ENCODE measurements around the gene KCNH4. TPM values are rescaled to one million over a fixed set of nuclear protein-coding genes. Genes with fewer than 3 reads are reported as not detected.

The KCNH4 gene
- polyA plus RNA-seq, 3 donors = 0.05 TPM; not detected in 2

DNA sequence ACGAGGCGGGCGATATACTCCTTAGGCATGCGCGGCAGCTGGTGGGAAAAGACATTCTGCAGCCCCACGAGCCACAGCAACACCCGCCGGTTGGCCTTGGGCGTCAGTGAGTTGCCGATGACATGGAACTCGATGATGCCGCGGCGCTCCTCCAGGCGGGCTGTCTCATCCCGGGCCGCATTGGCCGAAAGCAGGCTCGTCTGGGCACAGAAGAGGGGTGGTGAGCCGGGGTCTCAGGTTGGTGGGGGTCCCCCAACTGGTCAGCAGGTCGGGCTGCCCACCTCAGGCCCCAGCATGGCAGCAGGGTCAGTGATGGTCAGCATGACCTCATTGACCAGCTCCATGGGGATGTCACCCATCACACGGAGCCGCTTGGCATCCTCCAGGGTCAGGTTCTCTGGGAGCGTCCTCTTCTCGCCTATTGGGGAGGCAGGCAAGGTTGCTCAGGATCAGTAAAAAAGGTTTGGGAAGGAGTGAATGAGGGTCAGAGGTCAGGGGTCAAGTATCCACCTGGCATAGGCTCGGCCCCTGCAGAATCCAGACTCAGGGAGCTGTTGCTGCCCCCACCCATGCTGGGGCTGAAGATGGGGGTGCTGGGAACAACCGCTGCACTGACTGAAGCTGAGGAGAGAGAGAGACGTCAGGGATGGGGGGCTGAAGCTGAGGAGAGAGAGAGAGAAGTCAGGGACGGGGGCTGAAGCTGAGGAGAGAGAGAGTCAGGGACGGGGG lies 63.4 kb downstream of the KCNH4 start:
- H4K20me1 ChIP-seq (ENCODE audit: insufficient read depth, low read length) = no peaks in the 10 kb centered on the region
- DNase-seq = no peak
- Mint-ChIP-seq H3K4me3 (no peak overlapping the region), H3K4me1 (peaks cover 30% of the 10 kb centered on the region), H3K9me3 (no peaks in the 10 kb centered on the region), H3K27ac (peak overlapping the region in 1 of 7 donors; percentile 46), H3K36me3 (peaks cover 19 to 27% of the 10 kb centered on the region in 2 donors), H3K27me3 (ENCODE audit: low read depth in 3 of 3) (no peaks in the 10 kb centered on the region)
- no peak overlapping the region for H3K4me2 ChIP-seq (replicated peaks; ENCODE audit: extremely low read depth, low read length, poor library complexity, severe bottlenecking)
- H3K79me2 ChIP-seq (ENCODE audit: insufficient read depth, low read length) = no peaks in the 10 kb centered on the region
- intact Hi-C loops (cut with micrococcal nuclease) = loop anchor here (2.0 to 5.0 kb wide), 3 partner anchors 90 to 155 kb away; no protein-coding TSS in a partner anchor
- H3K9ac ChIP-seq (ENCODE audit: insufficient read depth, low read length, poor library complexity, severe bottlenecking) = no peak overlapping the region
- H3K9me3 ChIP-seq (replicated peaks in 1 of 2; ENCODE audit: control insufficient read depth in 1 of 2, insufficient read depth in 1 of 2, low read length in 2 of 2) = no peaks in the 10 kb centered on the region
- H2AFZ ChIP-seq (ENCODE audit: insufficient read depth, low read depth, low read length, poor library complexity, severe bottlenecking) = no peak overlapping the region
- no peaks in the 10 kb centered on the region for H3K27me3 ChIP-seq (ENCODE audit: control insufficient read depth in 2 of 2, insufficient read depth in 2 of 2, low read length in 2 of 2)
- TF ChIP-seq, protein P1, sequence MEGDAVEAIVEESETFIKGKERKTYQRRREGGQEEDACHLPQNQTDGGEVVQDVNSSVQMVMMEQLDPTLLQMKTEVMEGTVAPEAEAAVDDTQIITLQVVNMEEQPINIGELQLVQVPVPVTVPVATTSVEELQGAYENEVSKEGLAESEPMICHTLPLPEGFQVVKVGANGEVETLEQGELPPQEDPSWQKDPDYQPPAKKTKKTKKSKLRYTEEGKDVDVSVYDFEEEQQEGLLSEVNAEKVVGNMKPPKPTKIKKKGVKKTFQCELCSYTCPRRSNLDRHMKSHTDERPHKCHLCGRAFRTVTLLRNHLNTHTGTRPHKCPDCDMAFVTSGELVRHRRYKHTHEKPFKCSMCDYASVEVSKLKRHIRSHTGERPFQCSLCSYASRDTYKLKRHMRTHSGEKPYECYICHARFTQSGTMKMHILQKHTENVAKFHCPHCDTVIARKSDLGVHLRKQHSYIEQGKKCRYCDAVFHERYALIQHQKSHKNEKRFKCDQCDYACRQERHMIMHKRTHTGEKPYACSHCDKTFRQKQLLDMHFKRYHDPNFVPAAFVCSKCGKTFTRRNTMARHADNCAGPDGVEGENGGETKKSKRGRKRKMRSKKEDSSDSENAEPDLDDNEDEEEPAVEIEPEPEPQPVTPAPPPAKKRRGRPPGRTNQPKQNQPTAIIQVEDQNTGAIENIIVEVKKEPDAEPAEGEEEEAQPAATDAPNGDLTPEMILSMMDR (IDR thresholded peaks at IDR 0.05) = no peak
- H3K4me3 ChIP-seq (replicated peaks in 1 of 3; ENCODE audit: low read depth in 2 of 3, low read length in 3 of 3) = no peak overlapping the region
- peaks cover 17 to 25% of the 10 kb centered on the region in 2 donors for H3K4me1 ChIP-seq (ENCODE audit: control insufficient read depth in 1 of 2, insufficient read depth in 2 of 2, low read length in 2 of 2)
- H3K27ac ChIP-seq (ENCODE audit: low read depth in 1 of 2, low read length in 2 of 2) = no peak overlapping the region
- 91% methylated on average over 29 of the region's 30 CpGs for whole genome bisulfite sequencing (ENCODE audit: insufficient coverage)
- H3K36me3 ChIP-seq (replicated peaks in 1 of 2; ENCODE audit: control insufficient read depth in 1 of 2, insufficient read depth in 2 of 2, low read length in 2 of 2) = peaks cover 0 to 2% of the 10 kb centered on the region in 2 donors

DNA sequence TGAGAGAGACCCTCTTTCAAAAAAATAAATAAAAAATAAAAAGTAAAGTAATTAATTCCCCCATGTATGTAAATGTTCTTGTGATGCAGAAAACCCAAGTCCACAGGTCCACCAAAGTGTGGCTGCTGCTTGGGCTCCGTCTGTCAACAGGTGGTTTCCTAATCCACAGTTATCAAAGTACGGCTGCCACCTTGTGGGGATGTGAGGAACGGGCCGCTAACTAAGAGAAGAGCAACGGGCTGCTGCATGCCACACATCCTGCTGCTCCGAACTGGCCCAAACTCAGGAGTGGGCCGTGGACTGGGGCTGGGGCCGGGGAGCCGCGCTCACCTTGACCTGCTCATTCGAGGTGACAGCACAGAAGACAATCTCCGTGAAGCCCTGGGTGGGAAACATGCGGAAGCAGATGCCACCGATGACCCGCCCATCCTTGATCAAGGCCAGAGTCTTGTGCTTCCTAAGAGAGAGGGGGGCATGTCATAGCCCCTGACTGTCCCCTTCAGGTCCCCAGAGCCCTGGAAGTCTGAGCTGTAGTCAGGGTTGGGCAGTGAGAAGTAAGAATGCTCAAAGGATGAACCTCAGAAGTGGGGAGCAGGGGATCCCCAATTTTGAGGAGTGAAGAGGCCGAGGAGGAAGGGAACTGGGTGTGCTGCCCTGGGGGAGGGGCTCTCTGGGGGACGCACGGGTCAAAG lies 64.1 kb downstream of the KCNH4 start:
- Histone ChIP-seq H3K4me2 (replicated peaks; ENCODE audit: extremely low read depth, low read length, poor library complexity, severe bottlenecking) (no peak overlapping the region), H3K4me1 (ENCODE audit: control insufficient read depth in 1 of 2, insufficient read depth in 2 of 2, low read length in 2 of 2) (peaks cover 21 to 28% of the 10 kb centered on the region in 2 donors)
- peak; percentile 69 to 81 (median 79) for DNase-seq

More for the DNA sequence above, 64.1 kb downstream of the KCNH4 start:
- Mint-ChIP-seq H3K4me3 (no peak overlapping the region), H3K36me3 (peaks cover 19 to 24% of the 10 kb centered on the region in 2 donors), H3K27me3 (ENCODE audit: low read depth in 3 of 3) (no peaks in the 10 kb centered on the region), H3K27ac (no peak overlapping the region), H3K4me1 (peaks cover 34% of the 10 kb centered on the region), H3K9me3 (no peaks in the 10 kb centered on the region)
- no peak overlapping the region for H3K4me3 ChIP-seq (replicated peaks in 1 of 3; ENCODE audit: low read depth in 2 of 3, low read length in 3 of 3)
- 52% methylated on average over 17 of the region's 18 CpGs for WGBS (ENCODE audit: insufficient coverage)
- intact Hi-C loops (cut with micrococcal nuclease) = loop anchor here (1.0 to 5.0 kb wide), 4 partner anchors 90 to 154 kb away; no protein-coding TSS in a partner anchor
- H3K9ac ChIP-seq (ENCODE audit: insufficient read depth, low read length, poor library complexity, severe bottlenecking) = no peak overlapping the region
- H3K79me2 ChIP-seq (ENCODE audit: insufficient read depth, low read length) = no peaks in the 10 kb centered on the region
- H4K20me1 ChIP-seq (ENCODE audit: insufficient read depth, low read length) = no peaks in the 10 kb centered on the region
- no peaks in the 10 kb centered on the region for H3K27me3 ChIP-seq (ENCODE audit: control insufficient read depth in 2 of 2, insufficient read depth in 2 of 2, low read length in 2 of 2)
- no peak overlapping the region for H3K27ac ChIP-seq (ENCODE audit: low read depth in 1 of 2, low read length in 2 of 2)
- no peak overlapping the region for H2AFZ ChIP-seq (ENCODE audit: insufficient read depth, low read depth, low read length, poor library complexity, severe bottlenecking)
- H3K36me3 ChIP-seq (replicated peaks in 1 of 2; ENCODE audit: control insufficient read depth in 1 of 2, insufficient read depth in 2 of 2, low read length in 2 of 2) = no peaks in the 10 kb centered on the region
- no peaks in the 10 kb centered on the region for H3K9me3 ChIP-seq (replicated peaks in 1 of 2; ENCODE audit: control insufficient read depth in 1 of 2, insufficient read depth in 1 of 2, low read length in 2 of 2)
- TF ChIP-seq, protein P1 (IDR thresholded peaks at IDR 0.05) = peak; percentile 86

Measured in CD14-positive monocyte (primary cell).